ENCODE measurements around the gene MCC. TPM values are rescaled to one million over a fixed set of nuclear protein-coding genes. Genes with fewer than 3 reads are reported as not detected.

Gene MCC
- polyA plus RNA-seq, 4 donors = 0.45 to 3.5 (median 1.6) TPM

DNA sequence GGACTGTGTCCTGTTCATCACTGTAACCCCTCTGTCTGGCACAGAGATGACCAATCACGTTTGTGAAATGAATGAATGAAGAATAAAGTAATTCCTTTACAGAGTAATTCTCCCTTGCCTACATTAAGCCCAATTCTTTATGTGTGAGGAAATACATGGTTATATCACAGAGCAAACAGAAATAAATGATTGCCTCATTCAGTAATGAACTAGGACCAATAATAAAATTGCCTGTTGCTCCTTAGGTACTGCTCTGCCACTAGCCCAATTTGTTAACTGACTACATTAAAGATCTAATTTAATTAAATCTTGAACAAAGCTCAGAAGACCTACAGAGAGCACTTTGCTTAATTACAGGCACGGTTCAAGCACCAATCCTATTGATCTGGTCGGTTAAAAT lies 389.9 kb downstream of the MCC start:
- no peak for FAIRE-seq
- DNase-seq = no peak
- Histone ChIP-seq H3K4me3 (ENCODE audit: low read depth in 1 of 3, low read length in 3 of 3) (no peak overlapping the region), H3K4me1 (ENCODE audit: control insufficient read depth in 3 of 3, insufficient read depth in 2 of 3, low read depth in 1 of 3, low read length in 2 of 3) (no peaks in the 10 kb centered on the region), H3K9me3 (ENCODE audit: control insufficient read depth in 2 of 2, insufficient read depth in 1 of 2, low read depth in 1 of 2, low read length in 1 of 2) (no peaks in the 10 kb centered on the region), H3K36me3 (ENCODE audit: control insufficient read depth in 3 of 3, insufficient read depth in 2 of 3, low read depth in 1 of 3, low read length in 3 of 3) (no peaks in the 10 kb centered on the region), H3K27me3 (ENCODE audit: control insufficient read depth in 3 of 3, insufficient read depth in 3 of 3, low read length in 3 of 3) (no peaks in the 10 kb centered on the region), H3K27ac (ENCODE audit: low read depth in 1 of 3, low read length in 2 of 3) (no peak overlapping the region)
- WGBS, 3 donors = 42 to 58% (median 55%) methylated on average over 3 of the region's 3 CpGs

DNA sequence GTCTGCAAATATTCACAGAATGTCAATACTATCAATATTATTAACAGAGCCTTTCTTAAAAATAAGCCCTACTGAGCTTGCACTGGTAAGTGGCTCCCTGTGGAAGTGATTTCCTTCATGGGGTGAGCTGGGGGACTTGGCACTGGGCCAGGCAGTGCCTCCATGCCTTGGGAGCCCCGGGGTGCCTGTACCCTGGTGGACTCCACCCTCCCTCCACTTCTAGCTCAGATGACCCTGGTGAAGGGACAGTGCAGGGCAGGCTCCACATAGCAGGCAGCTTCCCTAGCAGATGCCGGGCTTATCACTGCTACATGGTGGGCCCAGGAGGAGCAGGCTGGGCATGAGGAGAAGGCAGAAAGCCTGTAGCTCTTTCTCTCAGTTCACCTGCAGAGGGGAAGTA lies 392.4 kb downstream of the MCC start:
- Histone ChIP-seq H3K9me3 (ENCODE audit: control insufficient read depth in 2 of 2, insufficient read depth in 1 of 2, low read depth in 1 of 2, low read length in 1 of 2) (no peaks in the 10 kb centered on the region), H3K4me1 (ENCODE audit: control insufficient read depth in 3 of 3, insufficient read depth in 2 of 3, low read depth in 1 of 3, low read length in 2 of 3) (no peaks in the 10 kb centered on the region), H3K4me3 (ENCODE audit: low read depth in 1 of 3, low read length in 3 of 3) (no peak overlapping the region), H3K27ac (ENCODE audit: low read depth in 1 of 3, low read length in 2 of 3) (no peak overlapping the region), H3K27me3 (ENCODE audit: control insufficient read depth in 3 of 3, insufficient read depth in 3 of 3, low read length in 3 of 3) (no peaks in the 10 kb centered on the region), H3K36me3 (ENCODE audit: control insufficient read depth in 3 of 3, insufficient read depth in 2 of 3, low read depth in 1 of 3, low read length in 3 of 3) (no peaks in the 10 kb centered on the region)
- FAIRE-seq (no peak), DNase-seq (no peak)
- WGBS, 3 donors = 56 to 80% (median 59%) methylated on average over 2 of the region's 2 CpGs

GRCh38 chr5:113093558-113093957 lies 394.7 kb downstream of the MCC start:
- H3K27ac ChIP-seq (ENCODE audit: low read depth in 1 of 3, low read length in 2 of 3) = no peak overlapping the region
- no peaks in the 10 kb centered on the region for H3K36me3 ChIP-seq (ENCODE audit: control insufficient read depth in 3 of 3, insufficient read depth in 2 of 3, low read depth in 1 of 3, low read length in 3 of 3)
- no peaks in the 10 kb centered on the region for H3K4me1 ChIP-seq (ENCODE audit: control insufficient read depth in 3 of 3, insufficient read depth in 2 of 3, low read depth in 1 of 3, low read length in 2 of 3)
- H3K4me3 ChIP-seq (ENCODE audit: low read depth in 1 of 3, low read length in 3 of 3) = no peak overlapping the region
- H3K27me3 ChIP-seq (ENCODE audit: control insufficient read depth in 3 of 3, insufficient read depth in 3 of 3, low read length in 3 of 3) = no peaks in the 10 kb centered on the region
- no peak for FAIRE-seq
- WGBS, 3 donors = 48 to 69% (median 62%) methylated on average over 3 of the region's 3 CpGs
- H3K9me3 ChIP-seq (ENCODE audit: control insufficient read depth in 2 of 2, insufficient read depth in 1 of 2, low read depth in 1 of 2, low read length in 1 of 2) = no peaks in the 10 kb centered on the region
- peak in 1 of 2 donors; percentile 6 for DNase-seq

DNA sequence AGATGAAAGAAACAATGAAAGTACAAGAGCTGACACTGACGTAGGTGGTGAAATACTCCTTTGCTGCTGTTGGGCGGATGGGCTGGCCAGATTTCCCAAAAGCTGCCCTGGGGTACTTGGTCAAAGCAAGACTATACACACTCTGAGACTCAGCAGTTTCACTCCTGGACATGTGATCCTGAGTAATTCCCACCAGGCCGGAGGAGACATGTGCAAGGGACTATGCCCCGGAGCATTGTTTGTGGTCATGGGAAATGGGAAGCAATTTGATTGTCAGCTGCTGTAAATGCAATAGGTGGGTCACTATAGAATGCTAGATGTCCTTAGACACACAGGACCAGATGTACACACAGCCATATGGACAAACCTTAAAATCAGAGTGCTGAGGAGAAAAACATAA lies 395.6 kb downstream of the MCC start:
- H3K27ac ChIP-seq (ENCODE audit: low read depth in 1 of 3, low read length in 2 of 3) = peak overlapping the region in 1 of 3 donors; percentile 9
- no peaks in the 10 kb centered on the region for H3K27me3 ChIP-seq (ENCODE audit: control insufficient read depth in 3 of 3, insufficient read depth in 3 of 3, low read length in 3 of 3)
- no peaks in the 10 kb centered on the region for H3K4me1 ChIP-seq (ENCODE audit: control insufficient read depth in 3 of 3, insufficient read depth in 2 of 3, low read depth in 1 of 3, low read length in 2 of 3)
- H3K9me3 ChIP-seq (ENCODE audit: control insufficient read depth in 2 of 2, insufficient read depth in 1 of 2, low read depth in 1 of 2, low read length in 1 of 2) = no peaks in the 10 kb centered on the region
- H3K36me3 ChIP-seq (ENCODE audit: control insufficient read depth in 3 of 3, insufficient read depth in 2 of 3, low read depth in 1 of 3, low read length in 3 of 3) = no peaks in the 10 kb centered on the region
- no peak overlapping the region for H3K4me3 ChIP-seq (ENCODE audit: low read depth in 1 of 3, low read length in 3 of 3)
- FAIRE-seq = no peak
- 30 to 50% (median 47%) methylated on average over 4 of the region's 4 CpGs for WGBS, 3 donors
- DNase-seq = peak in 1 of 2 donors; percentile 70

- Histone ChIP-seq H3K9me3 (ENCODE audit: control insufficient read depth in 2 of 2, insufficient read depth in 1 of 2, low read depth in 1 of 2, low read length in 1 of 2) (no peaks in the 10 kb centered on the region), H3K36me3 (ENCODE audit: control insufficient read depth in 3 of 3, insufficient read depth in 2 of 3, low read depth in 1 of 3, low read length in 3 of 3) (no peaks in the 10 kb centered on the region), H3K4me3 (ENCODE audit: low read depth in 1 of 3, low read length in 3 of 3) (no peak overlapping the region), H3K27ac (ENCODE audit: low read depth in 1 of 3, low read length in 2 of 3) (no peak overlapping the region), H3K4me1 (ENCODE audit: control insufficient read depth in 3 of 3, insufficient read depth in 2 of 3, low read depth in 1 of 3, low read length in 2 of 3) (peaks cover 0 to 2% (median 0%) of the 10 kb centered on the region in 3 donors), H3K27me3 (ENCODE audit: control insufficient read depth in 3 of 3, insufficient read depth in 3 of 3, low read length in 3 of 3) (no peaks in the 10 kb centered on the region)
- DNase-seq (no peak), FAIRE-seq (no peak)
- WGBS, 3 donors = 88 to 100% (median 94%) methylated on average over 3 of the region's 3 CpGs
These were observed 396.6 kb downstream of the MCC start for GRCh38 chr5:113091622-113092021.

- H3K4me1 ChIP-seq (ENCODE audit: control insufficient read depth in 3 of 3, insufficient read depth in 2 of 3, low read depth in 1 of 3, low read length in 2 of 3) = peaks cover 0 to 2% (median 0%) of the 10 kb centered on the region in 3 donors
- no peak overlapping the region for H3K4me3 ChIP-seq (ENCODE audit: low read depth in 1 of 3, low read length in 3 of 3)
- no peaks in the 10 kb centered on the region for H3K9me3 ChIP-seq (ENCODE audit: control insufficient read depth in 2 of 2, insufficient read depth in 1 of 2, low read depth in 1 of 2, low read length in 1 of 2)
- H3K27ac ChIP-seq (ENCODE audit: low read depth in 1 of 3, low read length in 2 of 3) = no peak overlapping the region
- FAIRE-seq (no peak), DNase-seq (no peak)
- no peaks in the 10 kb centered on the region for H3K27me3 ChIP-seq (ENCODE audit: control insufficient read depth in 3 of 3, insufficient read depth in 3 of 3, low read length in 3 of 3)
- 68 to 77% (median 74%) methylated on average over 11 of the region's 11 CpGs for WGBS, 3 donors
- H3K36me3 ChIP-seq (ENCODE audit: control insufficient read depth in 3 of 3, insufficient read depth in 2 of 3, low read depth in 1 of 3, low read length in 3 of 3) = no peaks in the 10 kb centered on the region
These were observed 397.7 kb downstream of the MCC start for GRCh38 chr5:113090336-113091106.

DNA sequence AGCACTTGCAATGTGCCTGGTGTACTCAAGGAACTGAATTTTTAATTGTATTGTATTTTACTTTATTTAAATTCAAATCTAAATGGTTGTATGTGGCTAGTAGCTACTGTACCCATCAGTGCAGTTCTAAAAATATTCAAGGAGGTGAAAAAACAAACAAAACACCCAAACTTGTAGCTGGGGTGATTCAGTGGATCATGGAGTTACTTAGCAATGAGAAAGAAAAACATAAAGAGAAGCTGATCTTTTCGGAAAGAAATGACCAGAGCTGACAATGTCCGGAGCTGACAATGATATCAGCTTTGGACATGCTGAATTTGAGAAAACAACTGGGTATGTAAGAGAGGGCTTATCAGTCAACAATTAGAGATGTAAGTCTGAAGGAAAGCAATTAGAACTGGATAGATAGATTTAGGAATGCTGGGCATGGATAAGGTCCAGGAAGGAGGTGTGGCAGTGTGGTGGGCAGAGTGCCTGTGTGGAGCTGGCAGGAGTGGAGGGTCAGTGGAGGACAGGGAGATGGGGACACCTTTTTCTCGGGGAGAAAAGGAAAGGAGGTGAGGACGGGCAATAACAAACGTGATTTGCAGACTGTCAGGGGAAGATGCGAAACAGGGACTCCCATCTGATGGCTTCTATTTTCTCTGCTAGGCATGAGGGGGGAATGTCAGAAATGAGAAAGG lies 398.5 kb downstream of the MCC start:
- no peak overlapping the region for H3K4me3 ChIP-seq (ENCODE audit: low read depth in 1 of 3, low read length in 3 of 3)
- 73 to 84% (median 76%) methylated on average over 6 of the region's 6 CpGs for WGBS, 3 donors
- no peaks in the 10 kb centered on the region for H3K27me3 ChIP-seq (ENCODE audit: control insufficient read depth in 3 of 3, insufficient read depth in 3 of 3, low read length in 3 of 3)
- H3K4me1 ChIP-seq (ENCODE audit: control insufficient read depth in 3 of 3, insufficient read depth in 2 of 3, low read depth in 1 of 3, low read length in 2 of 3) = peaks cover 0 to 2% (median 0%) of the 10 kb centered on the region in 3 donors
- FAIRE-seq (no peak), DNase-seq (no peak)
- H3K27ac ChIP-seq (ENCODE audit: low read depth in 1 of 3, low read length in 2 of 3) = no peak overlapping the region
- no peaks in the 10 kb centered on the region for H3K36me3 ChIP-seq (ENCODE audit: control insufficient read depth in 3 of 3, insufficient read depth in 2 of 3, low read depth in 1 of 3, low read length in 3 of 3)
- no peaks in the 10 kb centered on the region for H3K9me3 ChIP-seq (ENCODE audit: control insufficient read depth in 2 of 2, insufficient read depth in 1 of 2, low read depth in 1 of 2, low read length in 1 of 2)

DNA sequence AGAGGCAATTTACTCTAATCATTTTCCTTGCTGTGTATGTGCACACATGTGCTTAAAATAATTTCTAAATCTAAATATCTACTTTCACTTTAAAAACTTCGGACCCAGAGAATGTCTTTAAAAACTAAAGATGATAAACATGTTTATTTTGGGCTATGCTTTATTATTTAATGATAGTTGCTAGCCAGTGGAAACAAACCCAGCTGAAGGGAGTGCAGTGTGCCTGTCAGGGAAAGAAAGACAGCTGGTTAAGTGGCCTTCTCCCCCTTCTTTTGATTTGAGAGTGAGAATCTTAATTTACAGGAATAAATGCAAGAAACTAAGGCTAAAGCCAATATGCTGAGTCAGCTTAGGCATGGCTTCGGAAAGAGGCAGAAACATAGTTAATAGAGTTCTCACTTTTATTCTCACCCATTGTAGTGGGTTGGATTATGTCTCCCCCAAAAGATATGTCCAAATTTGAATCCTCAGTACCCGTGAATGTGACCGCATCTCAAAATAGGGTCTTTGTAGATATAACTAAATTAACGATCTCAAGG lies 400.2 kb downstream of the MCC start:
- Histone ChIP-seq H3K27ac (ENCODE audit: low read depth in 1 of 3, low read length in 2 of 3) (no peak overlapping the region), H3K36me3 (ENCODE audit: control insufficient read depth in 3 of 3, insufficient read depth in 2 of 3, low read depth in 1 of 3, low read length in 3 of 3) (no peaks in the 10 kb centered on the region), H3K4me1 (ENCODE audit: control insufficient read depth in 3 of 3, insufficient read depth in 2 of 3, low read depth in 1 of 3, low read length in 2 of 3) (peaks cover 0 to 2% (median 0%) of the 10 kb centered on the region in 3 donors), H3K9me3 (ENCODE audit: control insufficient read depth in 2 of 2, insufficient read depth in 1 of 2, low read depth in 1 of 2, low read length in 1 of 2) (no peaks in the 10 kb centered on the region), H3K4me3 (ENCODE audit: low read depth in 1 of 3, low read length in 3 of 3) (no peak overlapping the region), H3K27me3 (ENCODE audit: control insufficient read depth in 3 of 3, insufficient read depth in 3 of 3, low read length in 3 of 3) (no peaks in the 10 kb centered on the region)
- 69 to 72% (median 69%) methylated on average over 5 of the region's 5 CpGs for WGBS, 3 donors
- DNase-seq (no peak), FAIRE-seq (no peak)

Data from small intestine (tissue), 7 donors.